H9 (cell line): Measurements from ENCODE around the gene MDK. TPM values are rescaled to one million over a fixed set of nuclear protein-coding genes. Genes with fewer than 3 reads are reported as not detected.
A peak's percentile ranks its signal among the peaks of the same experiment; 100 is the strongest.

Experiments used
- DNase-seq: peaks from one replicate; pipeline ENCODE4 v3.0.0-alpha.2; 2017
- H2AFZ ChIP-seq: one replicate; pipeline ENCODE4 v1.6.1; 2013; ENCODE audit warnings: mild to moderate bottlenecking, low read length, control low read depth, moderate library complexity
- H2AK5ac ChIP-seq: 2 replicates; pipeline ENCODE4 v1.6.1; 2013; ENCODE audit warnings: low read length, control low read depth, mixed read lengths; ENCODE audit not compliant: insufficient read length
- H2BK120ac ChIP-seq: one replicate; pipeline ENCODE4 v1.6.1; 2013; ENCODE audit warnings: low read depth, mild to moderate bottlenecking, low read length, control low read depth, inconsistent platforms; ENCODE audit not compliant: poor library complexity, severe bottlenecking
- H2BK12ac ChIP-seq: 2 replicates; pipeline ENCODE4 v1.6.1; 2013; ENCODE audit warnings: low read length, control low read depth, mixed read lengths, low read depth; ENCODE audit not compliant: insufficient read length
- H2BK15ac ChIP-seq: 2 replicates; pipeline ENCODE4 v1.6.1; 2013; ENCODE audit warnings: low read depth, low read length, control low read depth
- H2BK20ac ChIP-seq: one replicate; pipeline ENCODE4 v1.6.1; 2013; ENCODE audit warnings: low read depth, mild to moderate bottlenecking, low read length, control low read depth, inconsistent platforms; ENCODE audit not compliant: poor library complexity, severe bottlenecking
- H2BK5ac ChIP-seq: 2 replicates; pipeline ENCODE4 v1.6.1; 2013; ENCODE audit warnings: low read length, control low read depth, mixed read lengths; ENCODE audit not compliant: insufficient read length
- H3K14ac ChIP-seq: 2 replicates; pipeline ENCODE4 v1.6.1; 2013; ENCODE audit warnings: low read length, control low read depth; ENCODE audit not compliant: insufficient read depth
- H3K18ac ChIP-seq: 2 replicates; pipeline ENCODE4 v1.6.1; 2013; ENCODE audit warnings: low read depth, mild to moderate bottlenecking, mixed read lengths, low read length, control low read depth; ENCODE audit not compliant: insufficient read length
- H3K23ac ChIP-seq: 2 replicates; pipeline ENCODE4 v1.6.1; 2013; ENCODE audit warnings: low read length, control low read depth, mixed read lengths, low read depth; ENCODE audit not compliant: insufficient read length
- H3K23me2 ChIP-seq: 2 replicates; pipeline ENCODE4 v1.6.1; 2013; ENCODE audit warnings: low read depth, mild to moderate bottlenecking, mixed read lengths, low read length, control low read depth; ENCODE audit not compliant: insufficient read length, poor library complexity, severe bottlenecking
- H3K27ac ChIP-seq: 2 replicates; pipeline ENCODE4 v1.5.1; 2013; ENCODE audit warnings: low read length, control low read depth, mixed read lengths, low read depth; ENCODE audit not compliant: insufficient read length
- H3K27me3 ChIP-seq: 2 replicates; pipeline ENCODE4 v1.6.1; 2013; ENCODE audit warnings: low read length, control low read depth, inconsistent platforms; ENCODE audit not compliant: insufficient read depth
- H3K4ac ChIP-seq: 2 replicates; pipeline ENCODE4 v1.6.1; 2013; ENCODE audit warnings: low read depth, mild to moderate bottlenecking, control low read depth, inconsistent platforms, low read length, moderate library complexity
- H3K4me1 ChIP-seq: 2 replicates; pipeline ENCODE4 v1.6.1; 2013; ENCODE audit warnings: low read length, control low read depth, inconsistent platforms; ENCODE audit not compliant: insufficient read depth
- H3K4me2 ChIP-seq: 2 replicates; pipeline ENCODE4 v1.6.1; 2013; ENCODE audit warnings: low read length, control low read depth, mixed read lengths; ENCODE audit not compliant: insufficient read length, insufficient read depth
- H3K56ac ChIP-seq: 2 replicates; pipeline ENCODE4 v1.6.1; 2013; ENCODE audit warnings: low read depth, mild to moderate bottlenecking, mixed read lengths, low read length, control low read depth; ENCODE audit not compliant: insufficient read length
- H3K79me1 ChIP-seq: 2 replicates; pipeline ENCODE4 v1.6.1; 2013; ENCODE audit warnings: low read depth, mild to moderate bottlenecking, moderate library complexity, low read length, control low read depth, inconsistent platforms; ENCODE audit not compliant: insufficient read depth, poor library complexity, severe bottlenecking
- H3K79me2 ChIP-seq: 2 replicates; pipeline ENCODE4 v1.6.1; 2013; ENCODE audit warnings: low read length, control low read depth, inconsistent platforms; ENCODE audit not compliant: insufficient read depth
- H3K9ac ChIP-seq: 2 replicates; pipeline ENCODE4 v1.6.1; 2013; ENCODE audit warnings: low read length, control low read depth, mixed read lengths; ENCODE audit not compliant: insufficient read length; ENCODE audit errors: extremely low read depth
- H3K9me3 ChIP-seq: one replicate; pipeline ENCODE4 v1.6.1; 2013; ENCODE audit warnings: low read depth, low read length, inconsistent platforms; ENCODE audit not compliant: control insufficient read depth
- H3T11ph ChIP-seq: one replicate; pipeline ENCODE4 v1.6.1; 2013; ENCODE audit warnings: mild to moderate bottlenecking, low read length, control low read depth, inconsistent platforms
- H4K20me1 ChIP-seq: one replicate; pipeline ENCODE4 v1.6.1; 2013; ENCODE audit not compliant: control insufficient read depth, insufficient read length, insufficient read depth
- H4K5ac ChIP-seq: 2 replicates; pipeline ENCODE4 v1.6.1; 2013; ENCODE audit warnings: low read depth, mild to moderate bottlenecking, mixed read lengths, low read length, control low read depth; ENCODE audit not compliant: insufficient read length
- H4K8ac ChIP-seq: replicated peaks from 2 replicates; pipeline ENCODE4 v1.6.1; 2013; ENCODE audit warnings: low read length, control low read depth, mixed read lengths, low read depth; ENCODE audit not compliant: insufficient read length
- H4K91ac ChIP-seq: 2 replicates; pipeline ENCODE4 v1.6.1; 2013; ENCODE audit warnings: low read depth, mild to moderate bottlenecking, moderate library complexity, mixed read lengths, low read length, control low read depth; ENCODE audit not compliant: insufficient read length
- H3K27ac Mint-ChIP-seq, 3 experiments: 2 replicates in 2 of 3; 3 replicates in 1 of 3; pipeline ENCODE4 v1.8.0; 2020 to 2021; ENCODE audit warnings: mixed read lengths in 3 of 3, mild to moderate bottlenecking in 1 of 3, moderate library complexity in 1 of 3
- H3K27me3 Mint-ChIP-seq: 2 replicates; pipeline ENCODE4 v1.8.0; 2021; ENCODE audit warnings: low read depth, mild to moderate bottlenecking, moderate library complexity, mixed read lengths
- H3K36me3 Mint-ChIP-seq, 3 experiments: 2 replicates in 2 of 3; 3 replicates in 1 of 3; pipeline ENCODE4 v1.8.0; 2020 to 2021; ENCODE audit warnings: low read depth in 3 of 3, mixed read lengths in 3 of 3; ENCODE audit not compliant: insufficient read depth in 1 of 3
- H3K4me1 Mint-ChIP-seq, 2 experiments: 2 replicates each; pipeline ENCODE4 v1.8.0; 2020; ENCODE audit warnings: mixed read lengths in 2 of 2
- H3K4me3 Mint-ChIP-seq, 2 experiments: 2 replicates in 1 of 2; 3 replicates in 1 of 2; pipeline ENCODE4 v1.8.0; 2020 to 2021; ENCODE audit warnings: mild to moderate bottlenecking in 2 of 2, mixed read lengths in 2 of 2, moderate library complexity in 1 of 2
- H3K9me3 Mint-ChIP-seq, 2 experiments: 2 replicates in 1 of 2; 3 replicates in 1 of 2; pipeline ENCODE4 v1.8.0; 2020; ENCODE audit warnings: mild to moderate bottlenecking in 2 of 2, mixed read lengths in 2 of 2, moderate library complexity in 1 of 2
- CTCF ChIP-seq: fragments of 200-600 bp; sonication (generic); conservative IDR thresholded peaks from 3 replicates; pipeline ENCODE4 v1.8.0; 2021; ENCODE audit warnings: antibody characterized with exemption, mild to moderate bottlenecking
- WGBS: extraction: QIAGEN DNeasy Blood & Tissue Kit; methylation state at CpG from one replicate; pipeline ENCODE4 v1.1.7; 2013; ENCODE audit warnings: missing lambda C conversion rate, low lambda C conversion rate, mixed read lengths; ENCODE audit not compliant: insufficient read length; ENCODE audit errors: extremely low coverage; 5-methylcytosine and 5-hydroxymethylcytosine counted together
- total RNA-seq: library from RNA; stranded (reverse); gene quantifications from 2 replicates; pipeline ENCODE4 v1.2.1, GENCODE V29; 2021

The MDK gene
- total RNA-seq, 1 experiment from 2014 or later, result 392 TPM

GRCh38 chr11:46392421-46393230, 11.2 kb downstream of the MDK start:
- Mint-ChIP-seq H3K9me3 (no peaks in the 10 kb centered on the region), H3K4me1 (peaks cover 31 to 36% of the 10 kb centered on the region in 2 experiments), H3K36me3 (peaks cover 0 to 11% (median 10%) of the 10 kb centered on the region in 3 experiments; a peak in 6 of 7 replicates), H3K27ac (no peak overlapping the region; a peak in 1 of 7 replicates), H3K27me3 (peaks cover 56% of the 10 kb centered on the region), H3K4me3 (peak overlapping the region; percentile 78)
- H2AK5ac ChIP-seq, result no peak overlapping the region
- H3T11ph ChIP-seq, result no peak overlapping the region
- H3K14ac ChIP-seq, result no peak overlapping the region
- no peaks in the 10 kb centered on the region for H3K9me3 ChIP-seq
- H3K79me2 ChIP-seq, result no peaks in the 10 kb centered on the region
- no peak overlapping the region for H3K18ac ChIP-seq
- peak overlapping the region; percentile 70 for H3K4me2 ChIP-seq
- H3K56ac ChIP-seq, result no peak overlapping the region
- H3K4me1 ChIP-seq, result peaks cover 3% of the 10 kb centered on the region; the same call in 1 of the 2 replicates
- H3K4ac ChIP-seq, result no peak overlapping the region
- no peak overlapping the region for H4K8ac ChIP-seq
- no peak overlapping the region for H4K91ac ChIP-seq
- H2BK12ac ChIP-seq, result no peak overlapping the region
- H2BK20ac ChIP-seq, result no peak overlapping the region
- H3K23me2 ChIP-seq, result peaks cover 15% of the 10 kb centered on the region
- no peak overlapping the region for H2BK5ac ChIP-seq
- WGBS, result no CpG with 5 or more reads among the region's 71 CpGs
- no peak overlapping the region for H2AFZ ChIP-seq
- no peak overlapping the region for H4K5ac ChIP-seq
- no peak overlapping the region for H3K9ac ChIP-seq
- H3K27ac ChIP-seq, result no peak overlapping the region
- DNase-seq, result peak; percentile 92
- H4K20me1 ChIP-seq, result no peaks in the 10 kb centered on the region
- no peak for TF ChIP-seq CTCF
- no peak overlapping the region for H2BK120ac ChIP-seq
- H3K79me1 ChIP-seq, result no peaks in the 10 kb centered on the region
- H3K27me3 ChIP-seq, result peaks cover 20% of the 10 kb centered on the region; the same call in 1 of the 2 replicates
- no peak overlapping the region for H3K23ac ChIP-seq
- no peak overlapping the region for H2BK15ac ChIP-seq
